ENCODE results near the gene BIK.

- TF ChIP-seq NRF1 (IDR thresholded peaks at IDR 0.05; ENCODE audit: low read depth, low read length) (no peak), SIN3A (IDR thresholded peaks at IDR 0.05; ENCODE audit: borderline replicate concordance, low read depth, low read length) (no peak), SMC3 (IDR thresholded peaks at IDR 0.05; ENCODE audit: low read depth, low read length) (no peak), CTCF (IDR thresholded peaks at IDR 0.05) (no peak), JUND (IDR thresholded peaks at IDR 0.05) (no peak), GATA2 (CRISPR knock-in tag; IDR thresholded peaks at IDR 0.05) (no peak), RAD21 (IDR thresholded peaks at IDR 0.05; ENCODE audit: low read length) (no peak), MXI1 (IDR thresholded peaks at IDR 0.05; ENCODE audit: low read depth, low read length) (no peak), MAX (IDR thresholded peaks at IDR 0.05; ENCODE audit: low read depth) (no peak), TAF1 (IDR thresholded peaks at IDR 0.05; ENCODE audit: borderline replicate concordance, low read depth, low read length) (no peak), TEAD4 (IDR thresholded peaks at IDR 0.05; ENCODE audit: borderline replicate concordance, insufficient read depth) (no peak)
These were observed 26.3 kb downstream of the BIK start for GRCh38 chr22:43136801-43137200.
